WERI-Rb-1 (cell line): ENCODE data around the gene SFXN1.

Source experiments
- DNase-seq: peaks from one replicate; pipeline ENCODE4 v3.0.0-alpha.2; 2020
- H3K27ac ChIP-seq: fragments of 250-450 bp; sonication (Bioruptor Pico); 2 replicates; pipeline ENCODE4 v1.5.1; 2020; ENCODE audit warnings: mild to moderate bottlenecking, moderate library complexity
- H3K27me3 ChIP-seq: fragments of 250-450 bp; sonication (Bioruptor Pico); 2 replicates; pipeline ENCODE4 v1.5.1; 2021; ENCODE audit warnings: mild to moderate bottlenecking, low read depth, moderate library complexity; ENCODE audit not compliant: insufficient read depth, severe bottlenecking
- H3K36me3 ChIP-seq: fragments of 250-450 bp; sonication (Bioruptor Pico); 2 replicates; pipeline ENCODE4 v1.5.1; 2020; ENCODE audit warnings: mild to moderate bottlenecking, moderate library complexity
- H3K4me3 ChIP-seq: 2 replicates; pipeline ENCODE4 v1.5.1; 2011; ENCODE audit warnings: low read depth, mild to moderate bottlenecking, control low read depth, low read length
- H3K9me3 ChIP-seq: fragments of 250-450 bp; sonication (Bioruptor Pico); 2 replicates; pipeline ENCODE4 v1.5.1; 2021; ENCODE audit warnings: mild to moderate bottlenecking, moderate library complexity; ENCODE audit not compliant: severe bottlenecking
- TF ChIP-seq, protein P1 (sequence below): IDR thresholded peaks from 2 replicates; pipeline ENCODE4 v1.5.1; 2011; ENCODE audit warnings: low read depth, mild to moderate bottlenecking, control low read depth, inconsistent platforms, low read length

The SFXN1 gene

DNA sequence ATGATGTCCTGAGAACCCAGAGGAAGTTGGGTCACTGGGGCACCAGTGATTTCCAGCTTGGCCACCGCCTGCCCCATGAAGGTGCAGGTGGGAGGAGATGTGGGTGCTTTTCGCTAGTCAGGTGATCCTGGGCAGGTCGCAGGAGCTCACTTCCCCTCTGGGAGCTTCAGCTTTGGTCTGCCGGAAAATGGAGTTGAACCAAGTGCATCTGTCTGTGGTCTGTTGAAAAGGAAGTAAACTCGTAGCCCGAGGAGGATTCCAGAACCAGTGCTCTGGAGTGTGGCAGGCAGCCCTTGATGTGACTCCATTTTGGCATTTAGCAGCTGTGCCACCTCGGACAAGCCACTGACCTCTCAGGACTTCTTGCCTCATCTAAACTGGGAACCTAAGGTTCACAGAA, 97.7 kb downstream of the SFXN1 start:
- H3K9me3 ChIP-seq, result no peaks in the 10 kb centered on the region
- no peak for DNase-seq
- H3K4me3 ChIP-seq, result no peak overlapping the region
- H3K27me3 ChIP-seq, result no peaks in the 10 kb centered on the region
- H3K36me3 ChIP-seq, result no peaks in the 10 kb centered on the region
- TF ChIP-seq, protein P1, sequence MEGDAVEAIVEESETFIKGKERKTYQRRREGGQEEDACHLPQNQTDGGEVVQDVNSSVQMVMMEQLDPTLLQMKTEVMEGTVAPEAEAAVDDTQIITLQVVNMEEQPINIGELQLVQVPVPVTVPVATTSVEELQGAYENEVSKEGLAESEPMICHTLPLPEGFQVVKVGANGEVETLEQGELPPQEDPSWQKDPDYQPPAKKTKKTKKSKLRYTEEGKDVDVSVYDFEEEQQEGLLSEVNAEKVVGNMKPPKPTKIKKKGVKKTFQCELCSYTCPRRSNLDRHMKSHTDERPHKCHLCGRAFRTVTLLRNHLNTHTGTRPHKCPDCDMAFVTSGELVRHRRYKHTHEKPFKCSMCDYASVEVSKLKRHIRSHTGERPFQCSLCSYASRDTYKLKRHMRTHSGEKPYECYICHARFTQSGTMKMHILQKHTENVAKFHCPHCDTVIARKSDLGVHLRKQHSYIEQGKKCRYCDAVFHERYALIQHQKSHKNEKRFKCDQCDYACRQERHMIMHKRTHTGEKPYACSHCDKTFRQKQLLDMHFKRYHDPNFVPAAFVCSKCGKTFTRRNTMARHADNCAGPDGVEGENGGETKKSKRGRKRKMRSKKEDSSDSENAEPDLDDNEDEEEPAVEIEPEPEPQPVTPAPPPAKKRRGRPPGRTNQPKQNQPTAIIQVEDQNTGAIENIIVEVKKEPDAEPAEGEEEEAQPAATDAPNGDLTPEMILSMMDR, result no peak
- no peak overlapping the region for H3K27ac ChIP-seq

DNA sequence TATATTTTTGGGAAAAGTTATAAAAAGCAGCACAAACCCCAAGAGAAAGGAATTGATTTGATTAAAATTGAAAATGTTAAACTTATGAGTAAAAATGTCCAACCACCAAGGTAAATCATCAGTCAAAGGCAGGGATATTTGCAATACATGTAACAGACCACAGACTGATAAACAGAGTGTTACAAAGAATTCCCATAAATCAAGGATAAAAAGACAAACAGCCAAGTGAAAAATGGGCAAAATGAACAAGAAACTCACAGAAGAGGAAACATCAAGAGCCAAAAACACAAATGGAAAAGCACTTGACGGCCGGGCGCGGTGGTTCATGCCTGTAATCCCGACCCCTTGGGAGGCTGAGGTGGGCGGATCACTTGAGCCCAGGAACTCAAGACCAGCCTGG, 98.2 kb downstream of the SFXN1 start:
- no peak for DNase-seq
- no peaks in the 10 kb centered on the region for H3K27me3 ChIP-seq
- no peaks in the 10 kb centered on the region for H3K36me3 ChIP-seq
- H3K4me3 ChIP-seq, result no peak overlapping the region
- H3K27ac ChIP-seq, result no peak overlapping the region
- no peaks in the 10 kb centered on the region for H3K9me3 ChIP-seq
- TF ChIP-seq, protein P1, result no peak
